Activated gamma-delta T cell treated with anti-CD3 and anti-CD28 coated beads, Interleukin-2, amount 50 U/mL, for 16 hours (primary cell): Measurements from ENCODE around the gene NAPB.
A peak's percentile ranks its signal among the peaks of the same experiment; 100 is the strongest.
"Not testable (repeated sequence)": the region's sequence is repeated elsewhere in the genome, so short reads cannot be mapped to it uniquely, and the experiment has no call there.

Experiments
- DNase-seq: peaks from one replicate; pipeline ENCODE4 v3.0.0-alpha.2; 2020; ENCODE audit warnings: low read depth

Gene NAPB

GRCh38 chr20:23367770-23368169, 53.5 kb downstream of the NAPB start:
- no peak for DNase-seq

DNA sequence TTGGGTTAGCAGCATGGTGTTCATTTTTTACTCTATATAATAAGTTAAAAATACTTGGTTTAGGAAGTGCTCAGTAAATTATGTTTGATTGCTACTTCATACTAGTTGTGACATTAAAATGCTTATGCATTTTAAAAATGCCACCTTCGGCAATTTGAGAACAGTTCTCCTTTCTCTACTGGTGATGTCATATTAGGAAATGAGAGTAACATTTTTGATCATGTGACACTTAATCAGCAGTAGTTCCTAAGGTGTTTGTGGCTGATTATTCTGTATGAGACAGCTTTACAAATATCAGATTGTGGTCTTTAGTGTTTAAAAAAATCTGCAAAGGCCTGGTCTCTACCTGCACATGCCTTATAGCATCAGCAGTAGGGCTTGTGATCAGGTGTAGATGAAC, 54.9 kb downstream of the NAPB start:
- DNase-seq: no peak

GRCh38 chr20:23365390-23366165, 55.7 kb downstream of the NAPB start:
- no peak for DNase-seq

GRCh38 chr20:23363257-23363649, 58.0 kb downstream of the NAPB start:
- no peak for DNase-seq

DNA sequence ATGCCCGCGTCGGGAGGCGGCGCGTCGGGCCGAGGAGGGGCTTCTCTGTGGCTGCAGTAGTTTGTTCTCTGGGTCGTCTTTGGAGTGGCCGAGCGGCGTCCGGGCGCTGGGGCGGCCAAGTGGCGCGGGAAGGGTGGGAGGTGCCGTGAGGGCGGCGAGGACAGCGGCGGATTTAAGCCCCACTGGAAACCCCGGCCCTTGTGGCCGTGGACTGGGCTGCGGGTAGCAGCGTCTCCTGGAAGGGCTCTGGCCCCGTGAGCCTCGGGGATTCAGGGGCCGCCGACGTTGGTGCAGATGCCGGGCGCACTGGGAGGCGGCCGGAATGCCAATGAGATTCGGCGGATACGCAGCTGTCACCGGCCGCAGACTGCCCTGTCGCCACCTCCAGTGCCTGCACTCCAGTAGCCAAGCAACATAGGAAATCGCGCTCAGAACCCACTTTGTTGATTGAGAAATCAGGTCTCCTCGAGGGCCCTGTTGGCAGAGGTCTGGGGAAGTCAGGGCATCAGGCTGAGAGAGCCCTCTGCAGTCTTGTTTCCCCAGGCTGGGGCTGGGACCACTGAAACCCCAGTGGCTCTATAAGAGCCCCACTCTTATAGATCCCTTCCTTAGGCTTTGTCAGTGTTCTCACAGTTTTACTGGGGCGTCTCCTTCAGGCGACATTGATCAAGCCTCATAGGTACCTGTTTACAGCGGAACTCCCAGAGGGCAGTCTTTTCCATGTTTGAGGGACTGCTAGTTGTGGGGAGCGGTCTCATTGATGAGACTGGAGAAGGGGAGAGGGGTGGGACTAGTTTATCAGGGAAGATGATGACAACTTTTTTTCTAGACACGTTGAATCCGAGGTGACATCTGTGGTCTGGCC, 58.7 kb downstream of the NAPB start:
- DNase-seq: no peak

DNA sequence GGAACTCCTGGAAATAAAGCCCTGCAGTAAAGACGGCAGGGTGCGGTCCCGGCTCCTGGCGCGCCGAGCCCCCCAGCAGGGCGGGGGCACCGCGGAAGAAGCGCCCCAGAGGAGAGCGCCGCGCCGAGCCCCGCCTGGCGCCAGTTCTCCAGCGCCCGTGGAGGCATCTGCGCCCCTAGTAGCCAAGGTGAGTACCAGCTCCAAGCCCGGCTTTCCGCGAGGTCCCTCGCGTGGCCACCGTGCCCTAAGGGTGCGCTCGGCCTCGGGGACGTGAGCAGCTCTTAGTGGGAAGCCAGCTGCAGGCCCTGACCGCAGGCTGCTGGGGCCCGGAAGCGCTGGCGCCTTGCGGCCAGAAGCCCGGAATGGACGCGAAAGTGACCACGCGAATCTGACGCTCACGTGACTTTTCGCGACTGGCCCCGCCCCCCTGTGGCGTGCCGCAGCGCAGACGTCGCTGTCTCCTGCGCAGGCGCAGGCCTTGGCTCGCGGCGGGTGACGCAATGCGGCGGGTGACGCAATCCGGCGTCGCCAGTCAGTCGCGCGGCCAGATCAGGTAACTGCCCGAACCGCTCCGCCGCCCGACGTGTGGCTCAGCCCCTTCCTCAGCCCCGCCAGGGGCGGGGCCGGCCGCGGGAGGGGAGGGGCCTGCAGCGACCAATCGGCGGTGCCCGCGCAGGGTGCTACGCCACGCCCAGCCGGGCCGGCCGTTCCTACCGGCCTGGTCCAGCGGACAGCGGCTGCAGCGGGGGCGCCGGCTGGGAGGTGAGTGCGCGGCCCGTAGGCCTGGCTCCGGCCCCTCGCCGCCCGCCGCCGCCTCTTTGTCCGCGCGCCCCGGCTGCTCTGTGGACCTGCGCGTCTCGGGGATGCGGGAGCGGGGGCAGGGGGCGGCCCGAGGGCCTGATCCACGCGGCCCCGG, 59.6 kb downstream of the NAPB start, which contains the start of gene GZF1:
Gene GZF1 (plus strand): TSS at position 707 of the 916 bp plus-strand sequence. CDS start 2,202 bp downstream, outside the sequence.
- DNase-seq: peak; percentile 97

DNA sequence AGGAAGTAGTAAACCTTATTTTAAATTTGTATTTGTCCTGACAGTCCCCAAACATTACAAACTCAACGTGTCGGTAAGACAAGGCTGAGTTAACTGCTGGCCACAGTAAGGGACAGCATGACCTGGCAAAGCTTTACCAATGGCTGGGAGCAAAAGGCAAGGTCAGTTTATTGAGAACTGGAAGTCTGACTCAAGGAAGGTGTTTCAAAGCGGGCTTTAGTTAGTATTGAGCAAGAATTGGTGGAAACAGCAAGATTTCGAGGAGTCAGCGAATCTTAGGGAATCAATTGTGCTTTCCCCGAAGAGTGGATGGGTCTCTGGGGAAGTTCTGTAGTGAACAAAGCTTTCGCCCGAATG, 60.2 kb downstream of the NAPB start:
- no peak for DNase-seq

GRCh38 chr20:23360531-23360930, 60.8 kb downstream of the NAPB start:
- no peak for DNase-seq

GRCh38 chr20:23358923-23359593, 62.2 kb downstream of the NAPB start:
- DNase-seq: no peak

GRCh38 chr20:23358563-23358906, 62.8 kb downstream of the NAPB start:
- DNase-seq: no peak

DNA sequence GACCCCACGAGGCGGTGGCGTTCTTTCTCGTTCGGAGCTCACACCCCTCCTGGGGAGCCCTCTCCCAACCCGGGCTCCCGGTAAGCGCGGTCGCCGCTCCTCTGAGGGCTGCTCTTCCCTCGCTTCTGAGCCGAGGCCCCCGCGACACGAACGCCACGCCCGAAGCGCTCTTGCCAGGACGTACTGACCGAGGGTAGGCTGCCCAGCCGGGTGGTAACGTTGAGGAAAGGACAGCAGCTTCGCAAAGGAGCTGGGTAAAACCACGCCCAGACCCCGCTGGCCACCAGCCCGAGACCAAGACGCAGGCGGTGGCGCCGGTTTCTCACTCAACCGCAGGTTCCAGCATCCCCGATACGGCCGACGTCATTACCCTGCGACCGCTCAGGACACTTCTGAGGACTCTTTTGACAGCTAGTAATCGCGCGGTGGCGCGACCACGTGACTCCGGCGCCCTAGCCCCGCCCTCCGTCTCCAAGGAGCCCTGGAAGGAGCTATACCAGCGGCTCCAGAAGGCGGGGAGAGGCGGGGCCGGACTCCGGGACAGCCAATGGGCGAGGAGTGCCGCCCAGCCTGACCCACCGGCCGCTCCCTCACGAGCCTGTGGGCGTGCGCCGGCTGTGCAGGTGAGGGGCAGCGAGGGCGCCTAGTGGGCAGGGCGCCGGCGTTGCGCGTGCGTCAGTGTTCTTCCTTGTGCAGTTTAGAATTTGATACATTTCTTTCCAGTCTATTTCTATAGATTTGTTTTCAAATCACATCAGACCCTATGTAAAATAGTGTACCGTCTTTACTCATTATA, 63.3 kb downstream of the NAPB start:
- peak; percentile 100 for DNase-seq

- no peak for DNase-seq
Measured at GRCh38 chr20:23356203-23356602, 65.1 kb downstream of the NAPB start.

- DNase-seq: peak; percentile 45
Measured at GRCh38 chr20:23350904-23351838, 70.1 kb downstream of the NAPB start.

DNA sequence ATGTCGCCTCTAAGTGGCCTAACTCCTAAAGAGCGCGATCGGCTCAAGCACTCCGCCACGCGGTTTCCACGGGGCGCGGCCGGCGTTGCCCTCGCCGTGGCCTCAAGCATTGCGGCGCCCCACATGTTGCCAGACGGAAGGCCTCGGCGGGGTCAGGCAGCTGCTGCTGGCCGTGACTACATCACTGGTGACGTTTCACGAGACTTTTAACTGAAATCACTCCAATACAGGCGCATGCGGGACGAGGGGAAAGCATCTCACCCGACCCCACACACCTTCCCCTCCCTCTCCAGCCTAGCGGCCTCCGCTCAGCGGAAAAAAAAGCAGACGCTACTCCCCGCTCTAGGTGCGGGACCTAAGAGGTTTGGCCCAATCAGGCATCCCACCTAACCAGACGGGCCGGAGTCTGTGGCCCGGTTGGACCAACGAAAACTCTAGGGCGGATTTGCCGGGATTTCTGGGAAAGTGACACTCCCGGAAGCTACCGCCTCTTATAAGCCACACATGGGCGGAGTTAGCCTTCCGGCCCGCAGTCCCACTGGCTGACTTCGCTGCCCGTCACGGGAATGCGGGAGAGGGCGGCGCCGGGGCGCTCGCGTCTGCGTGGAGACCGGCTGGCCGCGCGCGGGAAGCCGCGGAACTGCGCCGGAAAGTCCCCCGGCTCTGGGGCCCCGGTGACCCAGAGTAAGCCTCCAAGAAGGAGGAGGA, 70.9 kb downstream of the NAPB start, which contains the start of gene NXT1:
Gene NXT1 (plus strand): TSS at position 596 of the 708 bp plus-strand sequence. CDS start 3,251 bp downstream, outside the sequence.
- peak; percentile 93 for DNase-seq

GRCh38 chr20:23349338-23350195, 71.7 kb downstream of the NAPB start:
- DNase-seq: peak; percentile 65

GRCh38 chr20:23348510-23348909, 72.8 kb downstream of the NAPB start:
- not testable (repeated sequence) for DNase-seq

DNA sequence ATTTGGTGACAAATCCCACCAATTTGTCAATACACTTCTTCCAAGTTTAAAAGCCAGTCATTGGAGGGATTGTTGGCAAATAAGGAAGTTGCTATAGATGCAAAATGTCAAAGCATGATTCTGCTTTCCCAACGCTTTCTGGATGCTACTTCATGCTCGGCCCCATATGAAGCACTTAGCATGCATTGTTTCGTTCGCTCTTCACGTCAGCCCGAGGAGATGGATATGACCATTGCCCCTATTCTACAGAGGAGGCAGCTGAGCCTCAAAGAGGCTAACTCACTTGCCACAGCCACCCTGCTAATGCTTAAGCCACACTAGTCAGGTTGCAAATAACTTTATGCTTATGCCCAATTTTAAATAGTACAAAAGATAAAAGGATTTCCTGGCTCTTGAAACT, 73.5 kb downstream of the NAPB start:
- no peak for DNase-seq

DNA sequence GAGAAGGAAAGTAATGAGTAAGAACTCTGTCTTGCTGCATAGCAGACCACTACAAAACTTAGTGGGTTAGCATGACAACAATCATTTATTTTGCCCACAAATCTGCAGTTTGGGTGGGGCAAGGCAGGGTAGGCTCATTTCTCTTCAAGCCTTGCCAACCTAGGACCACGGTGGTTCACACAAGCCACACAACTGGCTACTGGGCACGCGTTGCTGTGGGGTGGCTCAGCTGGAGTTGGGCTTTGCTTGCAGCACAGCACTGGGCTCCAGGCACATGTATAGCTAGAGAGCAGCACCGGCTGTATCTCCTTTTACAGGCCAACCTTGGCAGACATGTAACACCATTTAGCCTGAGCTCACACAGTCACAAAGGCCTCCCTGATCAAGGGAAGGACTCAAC, 75.3 kb downstream of the NAPB start:
- DNase-seq: no peak
